CD4-positive, alpha-beta memory T cell (primary cell): ENCODE results near the gene RNF121. TPM values are rescaled to one million over a fixed set of nuclear protein-coding genes. Genes with fewer than 3 reads are reported as not detected.
A peak's percentile ranks its signal among the peaks of the same experiment; 100 is the strongest.

Experiments used
- CTCF ChIA-PET: fragments of 350-600 bp; sonication (Branson Sonifier 250); formaldehyde crosslinking; loops from one replicate; lab custom pipeline; 2021; ENCODE audit warnings: inconsistent platforms; ENCODE audit not compliant: partially characterized antibody; lab: Charles Lee
- POLR2A ChIA-PET: fragments of 350-600 bp; sonication (Branson Sonifier 250); formaldehyde crosslinking; loops from one replicate; lab custom pipeline; 2021; ENCODE audit not compliant: partially characterized antibody; lab: Charles Lee
- DNase-seq, 5 donors: peaks; one replicate each; pipeline versions ENCODE4 v3.0.0 to v3.0.0-alpha.2; 2020 to 2022; ENCODE audit warnings: mixed read lengths in 1 of 5
- H3K27ac ChIP-seq: one replicate; pipeline ENCODE4 v1.7.0; 2013; ENCODE audit warnings: low read depth, low read length
- H3K27me3 ChIP-seq: 2 replicates; pipeline ENCODE4 v1.7.0; 2013; ENCODE audit warnings: mild to moderate bottlenecking, low read length, moderate library complexity; ENCODE audit not compliant: insufficient read depth
- H3K36me3 ChIP-seq: 2 replicates; pipeline ENCODE4 v1.7.0; 2013; ENCODE audit warnings: mild to moderate bottlenecking, low read length, moderate library complexity; ENCODE audit not compliant: insufficient read depth
- H3K4me1 ChIP-seq: 2 replicates; pipeline ENCODE4 v1.7.0; 2013; ENCODE audit warnings: mild to moderate bottlenecking, low read length, moderate library complexity; ENCODE audit not compliant: insufficient read depth
- H3K4me3 ChIP-seq, 2 donors: one replicate each; pipeline ENCODE4 v1.7.0; 2013; ENCODE audit warnings: low read length in 2 of 2, mild to moderate bottlenecking in 1 of 2
- H3K9me3 ChIP-seq, 2 donors: one replicate each; pipeline ENCODE4 v1.7.0; 2013; ENCODE audit warnings: low read length in 2 of 2, control low read depth in 1 of 2; ENCODE audit not compliant: control insufficient read depth in 1 of 2
- H3K27ac Mint-ChIP-seq, 7 donors: one replicate each; pipeline ENCODE4 v1.8.0; 2020 to 2021; ENCODE audit warnings: mixed read lengths in 7 of 7, mild to moderate bottlenecking in 6 of 7, inconsistent platforms in 3 of 7, moderate library complexity in 3 of 7
- H3K27me3 Mint-ChIP-seq, 2 donors: one replicate each; pipeline ENCODE4 v1.8.0; 2020 to 2021; ENCODE audit warnings: mixed read lengths in 2 of 2
- H3K36me3 Mint-ChIP-seq, 2 donors: one replicate each; pipeline ENCODE4 v1.8.0; 2020 to 2021; ENCODE audit warnings: mixed read lengths in 2 of 2, inconsistent platforms in 1 of 2, mild to moderate bottlenecking in 1 of 2
- H3K4me1 Mint-ChIP-seq, 4 donors: one replicate each; pipeline ENCODE4 v1.8.0; 2020 to 2021; ENCODE audit warnings: mixed read lengths in 4 of 4, mild to moderate bottlenecking in 1 of 4
- H3K4me3 Mint-ChIP-seq, 8 donors: one replicate each; pipeline ENCODE4 v1.8.0; 2020 to 2021; ENCODE audit warnings: mixed read lengths in 8 of 8, mild to moderate bottlenecking in 7 of 8, moderate library complexity in 6 of 8, inconsistent platforms in 3 of 8
- H3K9me3 Mint-ChIP-seq, 8 donors: one replicate each; pipeline ENCODE4 v1.8.0; 2020 to 2021; ENCODE audit warnings: mixed read lengths in 8 of 8, mild to moderate bottlenecking in 5 of 8, inconsistent platforms in 3 of 8, moderate library complexity in 1 of 8
- intact Hi-C: fragments of 100-400 bp; cut with micrococcal nuclease; formaldehyde crosslinking; loops from one replicate; pipeline ENCODE4 v1.15.1; 2023
- polyA plus RNA-seq, 2 donors: library from polyadenylated mRNA; unstranded; fragments of 300-500 nt; fragmentation: Illumina TruSeq; gene quantifications; one replicate each; pipeline ENCODE4 v1.2.3, GENCODE V29; 2021
- total RNA-seq, 2 experiments: library from RNA; stranded (reverse); gene quantifications; one replicate each; pipeline ENCODE4 v1.2.3, GENCODE V29; 2021

RNF121 gene
- total and polyA plus RNA-seq, 4 experiments from 2014 or later, result 7.5 to 33.0 (median 18.1) TPM

DNA sequence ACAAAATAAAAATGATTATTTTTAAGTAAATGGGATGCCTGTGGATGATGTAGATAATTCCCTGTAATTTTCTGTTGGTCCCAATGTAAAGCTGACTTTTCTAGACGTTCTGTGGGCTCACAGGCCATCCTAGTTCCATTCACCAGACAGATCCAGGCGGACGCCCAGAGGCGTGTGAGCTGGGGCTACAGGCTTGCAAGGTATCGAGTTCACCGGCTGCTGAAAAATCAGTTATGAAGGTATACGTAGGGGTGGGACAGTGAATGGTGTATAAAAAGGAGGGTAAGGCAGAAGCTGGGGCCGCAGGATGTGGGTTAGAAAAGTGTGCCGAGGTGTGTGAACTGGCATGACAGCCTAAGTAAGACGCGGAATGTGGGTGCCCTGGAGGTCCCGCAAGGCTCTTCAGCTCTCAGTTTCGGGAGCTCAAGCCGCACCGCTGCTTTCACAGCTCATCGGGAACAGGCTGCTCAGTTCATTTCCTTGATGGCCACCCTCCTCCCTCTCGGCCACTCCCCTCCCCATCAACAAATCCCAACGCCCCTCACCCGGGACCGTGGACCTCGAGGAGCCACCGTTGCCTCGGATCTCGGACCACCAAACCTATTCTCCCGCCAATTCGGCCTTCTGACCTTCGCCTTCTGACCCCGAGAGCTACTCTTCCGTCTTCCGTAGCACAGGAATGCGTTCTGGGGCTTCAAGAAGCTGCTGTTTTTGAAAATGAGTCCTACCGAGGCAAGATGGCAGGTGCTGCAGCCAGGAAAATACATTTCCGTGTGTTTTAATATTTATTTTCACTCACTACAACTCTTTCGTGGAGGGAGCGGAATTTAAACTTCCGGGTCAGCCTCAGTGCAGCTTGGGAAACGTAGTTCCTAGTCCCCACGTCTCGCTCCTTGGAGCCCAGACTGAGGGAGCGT is 768 bp upstream of the RNF121 start, which contains the start of gene XNDC1N:
Gene XNDC1N, minus strand, starts transcription at position 775 of the 917 bp plus-strand sequence. CDS start 5,241 bp downstream, outside the sequence.
- Histone ChIP-seq H3K27me3 (no peaks in the 10 kb centered on the region), H3K4me1 (peaks cover 41% of the 10 kb centered on the region), H3K4me3 (peak within 1 kb of the TSS; percentile 92 to 96), H3K36me3 (no peaks in the 10 kb centered on the region), H3K27ac (peak within 1 kb of the TSS; percentile 84), H3K9me3 (no peaks in the 10 kb centered on the region)
- Mint-ChIP-seq H3K4me3 (peak within 1 kb of the TSS; percentile 95 to 100 (median 98)), H3K9me3 (no peaks in the 10 kb centered on the region), H3K4me1 (peaks cover 35 to 55% (median 46%) of the 10 kb centered on the region in 4 donors), H3K36me3 (peaks cover 0 to 16% of the 10 kb centered on the region in 2 donors), H3K27ac (peak within 1 kb of the TSS; percentile 92 to 100 (median 99)), H3K27me3 (no peaks in the 10 kb centered on the region)
- peak; percentile 1 to 93 (median 66) for DNase-seq
- intact Hi-C loops, result loop anchor here (1.0 to 5.0 kb wide), 7 partner anchors 115 to 504 kb away; partner anchors contain the start of genes ANAPC15, CLPB, LAMTOR1 and LRRC51
- POLR2A ChIA-PET, result interaction anchor here (0.7 to 2.9 kb wide), 16 partner anchors 8 to 475 kb away, joined by 3 to 33 read pairs (median 6); partner anchors contain the start of genes ANAPC15, INPPL1, LAMTOR1 and NADSYN1
- CTCF ChIA-PET, result interaction anchor here (0.6 to 2.1 kb wide), 8 partner anchors 17 to 503 kb away, joined by 3 to 7 read pairs (median 4); no protein-coding TSS in a partner anchor

DNA sequence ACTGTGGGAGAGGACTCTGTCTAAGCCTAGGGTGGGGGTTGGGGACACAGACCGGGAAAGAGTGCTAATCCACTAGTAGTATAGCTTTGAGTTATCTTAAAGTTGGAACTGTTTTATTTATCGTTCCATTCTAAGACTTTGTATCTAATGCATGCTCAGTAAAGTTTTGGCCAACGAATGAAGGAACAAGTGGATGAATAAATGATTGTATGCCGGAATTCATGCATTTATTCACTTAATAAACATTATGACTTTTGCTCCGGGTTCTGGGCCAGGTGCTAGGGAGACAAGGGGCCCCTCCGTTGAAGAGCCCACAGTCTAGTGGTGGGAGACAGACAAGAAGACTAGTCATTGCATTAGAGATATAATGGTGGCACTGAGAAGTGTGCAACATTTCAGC is 645 bp downstream of the RNF121 start:
- H3K27ac ChIP-seq, result peak overlapping the region; percentile 84

DNA sequence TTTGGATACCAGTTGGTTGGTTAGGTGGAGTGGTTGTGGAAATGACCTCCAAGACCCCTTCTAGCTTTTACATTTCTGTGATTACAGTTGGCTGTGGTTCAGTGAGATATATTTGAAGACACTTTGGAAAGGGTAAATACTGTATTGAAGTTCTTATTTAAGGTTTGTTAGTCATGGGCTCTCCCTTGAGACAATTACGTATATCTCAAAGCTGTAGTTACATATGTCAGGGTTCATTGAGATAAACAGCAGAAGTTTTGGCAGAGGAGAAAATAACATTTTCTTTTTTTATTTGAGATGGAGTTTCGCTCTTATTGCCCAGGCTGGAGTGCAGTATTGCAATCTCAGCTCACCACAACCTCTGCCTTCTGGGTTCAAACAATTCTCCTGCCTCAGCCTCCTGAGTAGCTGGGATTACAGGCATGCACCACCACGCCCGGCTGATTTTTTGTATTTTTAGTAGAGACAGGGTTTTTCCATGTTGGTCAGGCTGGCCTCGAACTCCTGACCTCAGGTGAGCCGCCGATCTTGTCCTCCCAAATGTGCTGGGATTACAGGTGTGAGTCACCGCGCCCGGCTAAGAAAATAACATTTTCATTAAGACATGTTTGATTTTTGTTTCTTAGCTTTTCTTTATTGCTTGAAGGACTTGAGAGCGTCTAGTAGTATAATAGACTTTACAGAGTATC is 1.9 kb downstream of the RNF121 start:
- peaks cover 0 to 16% of the 10 kb centered on the region in 2 donors for H3K36me3 Mint-ChIP-seq
- H3K4me3 Mint-ChIP-seq, result peak overlapping the region; percentile 57 to 100 (median 98)
- no peak for DNase-seq
- Histone ChIP-seq H3K9me3 (no peaks in the 10 kb centered on the region), H3K36me3 (no peaks in the 10 kb centered on the region), H3K4me1 (peaks cover 41% of the 10 kb centered on the region), H3K27ac (no peak overlapping the region), H3K4me3 (no peak overlapping the region), H3K27me3 (no peaks in the 10 kb centered on the region)
- CTCF ChIA-PET, result interaction anchor here (1.1 kb wide), 1 partner anchor 95 kb away, joined by 3 read pairs; no protein-coding TSS in a partner anchor
- peak overlapping the region in 2 of 7 donors; percentile 1 to 43 for H3K27ac Mint-ChIP-seq
- POLR2A ChIA-PET, result no interaction called here
- H3K9me3 Mint-ChIP-seq, result no peaks in the 10 kb centered on the region
- intact Hi-C loops, result no loop called here
- no peaks in the 10 kb centered on the region for H3K27me3 Mint-ChIP-seq
- peaks cover 46 to 67% (median 55%) of the 10 kb centered on the region in 4 donors for H3K4me1 Mint-ChIP-seq

More for the DNA sequence above, 645 bp downstream of the RNF121 start:
- Mint-ChIP-seq H3K4me1 (peaks cover 45 to 65% (median 56%) of the 10 kb centered on the region in 4 donors), H3K27me3 (no peaks in the 10 kb centered on the region), H3K27ac (peak overlapping the region; percentile 92 to 100 (median 99)), H3K36me3 (peaks cover 0 to 17% of the 10 kb centered on the region in 2 donors), H3K9me3 (no peaks in the 10 kb centered on the region), H3K4me3 (peak overlapping the region; percentile 95 to 100 (median 98))
- ChIA-PET CTCF (interaction anchor here (1.2 to 2.1 kb wide), 3 partner anchors 15 to 501 kb away, joined by 3 to 7 read pairs (median 4); no protein-coding TSS in a partner anchor), POLR2A (interaction anchor here (0.9 to 2.9 kb wide), 10 partner anchors 9 to 477 kb away, joined by 4 to 33 read pairs (median 6); partner anchors contain the start of genes ANAPC15, IL18BP, INPPL1 and NADSYN1)
- Histone ChIP-seq H3K9me3 (no peaks in the 10 kb centered on the region), H3K27me3 (no peaks in the 10 kb centered on the region), H3K4me3 (peak overlapping the region; percentile 92 to 96), H3K36me3 (no peaks in the 10 kb centered on the region), H3K4me1 (peaks cover 41% of the 10 kb centered on the region)
- no peak for DNase-seq
- intact Hi-C loops, result loop anchor here (2.0 to 5.0 kb wide), 3 partner anchors 117 to 503 kb away; partner anchors contain the start of gene CLPB

DNA sequence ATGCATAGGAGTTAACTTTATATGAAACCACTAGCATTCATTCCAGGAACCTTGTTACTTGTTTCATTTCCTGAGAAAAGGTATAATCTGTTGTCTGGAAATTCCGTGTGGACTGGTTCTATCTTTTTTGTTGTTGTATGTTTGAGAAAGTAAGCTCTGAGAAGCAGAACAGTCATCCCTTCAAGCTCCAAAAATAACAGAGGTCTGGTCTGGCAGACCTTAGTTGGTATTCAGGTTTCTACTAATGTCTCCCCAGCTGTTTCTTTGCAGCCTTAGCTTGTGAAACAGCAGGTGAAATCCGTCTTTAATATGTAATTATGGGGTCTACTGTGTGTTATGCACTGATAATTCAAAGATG is 2.4 kb downstream of the RNF121 start:
- Mint-ChIP-seq H3K27ac (peak overlapping the region in 1 of 7 donors; percentile 1), H3K9me3 (no peaks in the 10 kb centered on the region), H3K27me3 (no peaks in the 10 kb centered on the region), H3K4me1 (peaks cover 45 to 67% (median 55%) of the 10 kb centered on the region in 4 donors), H3K36me3 (peaks cover 0 to 16% of the 10 kb centered on the region in 2 donors), H3K4me3 (peak overlapping the region in 3 of 8 donors; percentile 4 to 57 (median 46))
- H3K4me1 ChIP-seq, result peaks cover 41% of the 10 kb centered on the region
- intact Hi-C loops, result no loop called here
- no peak overlapping the region for H3K27ac ChIP-seq
- DNase-seq, result no peak
- H3K9me3 ChIP-seq, result no peaks in the 10 kb centered on the region
- no peaks in the 10 kb centered on the region for H3K27me3 ChIP-seq
- H3K4me3 ChIP-seq, result no peak overlapping the region
- ChIA-PET POLR2A (no interaction called here), CTCF (interaction anchor here (1.1 kb wide), 1 partner anchor 94 kb away, joined by 3 read pairs; no protein-coding TSS in a partner anchor)
- H3K36me3 ChIP-seq, result no peaks in the 10 kb centered on the region

DNA sequence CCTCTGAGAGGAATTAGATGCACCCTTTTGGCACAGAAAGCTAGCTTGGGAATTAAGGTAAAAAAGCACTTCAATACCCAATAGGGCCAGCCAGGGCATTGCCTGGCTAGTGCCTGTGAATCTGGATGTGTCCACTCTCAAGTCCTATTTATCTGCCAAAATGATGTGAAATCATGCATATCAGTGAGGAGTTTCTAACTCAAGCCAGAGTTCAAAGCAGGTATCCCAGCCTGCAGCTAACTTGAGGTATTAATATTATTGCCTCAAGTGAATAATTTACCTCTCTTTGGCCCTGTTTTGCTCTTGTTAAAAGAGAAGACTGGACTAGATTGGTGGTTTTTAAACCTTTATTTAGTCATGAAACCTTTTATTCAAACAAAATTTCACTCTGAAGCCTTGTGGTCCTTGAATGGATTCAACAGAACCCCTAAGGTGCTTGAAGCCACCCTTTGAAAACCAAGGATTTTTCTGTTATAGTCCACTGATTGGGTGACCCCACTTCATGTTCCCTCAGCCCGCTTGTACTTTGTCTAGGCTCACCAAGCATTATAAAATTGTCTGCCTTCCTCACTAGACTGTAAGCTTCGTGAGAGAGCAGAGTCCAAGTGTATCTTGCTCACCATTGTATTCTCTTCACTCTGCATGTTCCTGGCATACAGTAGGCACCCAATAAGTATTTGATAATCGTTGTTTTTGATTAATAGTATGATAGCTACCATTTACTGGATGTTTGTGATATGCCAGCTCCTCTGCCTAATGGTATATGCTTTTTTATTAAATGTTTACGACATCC is 4.5 kb downstream of the RNF121 start:
- CTCF ChIA-PET, result interaction anchor here (0.5 to 0.7 kb wide), 2 partner anchors 43 to 45 kb away, joined by 3 to 4 read pairs; no protein-coding TSS in a partner anchor
- POLR2A ChIA-PET, result no interaction called here
- H3K9me3 Mint-ChIP-seq, result no peaks in the 10 kb centered on the region

DNA sequence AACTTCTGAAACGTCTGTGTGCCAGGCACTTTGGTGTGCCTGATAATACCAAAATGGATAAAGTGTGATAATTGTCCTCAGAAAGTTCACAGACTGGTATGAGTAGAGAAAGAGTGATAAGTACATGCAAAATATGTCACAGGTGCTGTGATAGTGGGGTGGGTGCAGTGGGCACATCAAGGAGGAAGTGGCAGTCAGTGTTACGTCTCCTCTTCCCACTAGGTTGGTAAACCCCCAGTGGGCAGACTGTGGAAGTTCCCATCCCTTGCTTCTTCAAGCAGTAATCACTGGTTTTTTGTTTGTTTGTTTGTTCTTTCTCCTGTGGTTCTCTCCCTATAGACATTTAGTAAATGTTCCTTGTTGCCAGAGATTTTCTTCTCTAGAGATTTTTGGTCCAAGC is 5.4 kb downstream of the RNF121 start:
- no peaks in the 10 kb centered on the region for H3K9me3 Mint-ChIP-seq
- ChIA-PET CTCF (interaction anchor here (0.7 kb wide), 1 partner anchor 44 kb away, joined by 3 read pairs; no protein-coding TSS in a partner anchor), POLR2A (no interaction called here)
- H3K4me1 Mint-ChIP-seq, result peaks cover 39 to 55% (median 45%) of the 10 kb centered on the region in 4 donors
- Histone ChIP-seq H3K27me3 (no peaks in the 10 kb centered on the region), H3K9me3 (no peaks in the 10 kb centered on the region), H3K36me3 (peaks cover 3% of the 10 kb centered on the region), H3K27ac (no peak overlapping the region), H3K4me1 (peaks cover 27% of the 10 kb centered on the region), H3K4me3 (no peak overlapping the region)
- intact Hi-C loops, result no loop called here
- peak overlapping the region in 3 of 7 donors; percentile 2 to 80 (median 75) for H3K27ac Mint-ChIP-seq
- peak overlapping the region in 1 of 8 donors; percentile 44 for H3K4me3 Mint-ChIP-seq
- H3K27me3 Mint-ChIP-seq, result no peaks in the 10 kb centered on the region
- no peak for DNase-seq
- H3K36me3 Mint-ChIP-seq, result peaks cover 12% of the 10 kb centered on the region in 2 donors

More for the DNA sequence above, 4.5 kb downstream of the RNF121 start:
- no peak overlapping the region for H3K27ac ChIP-seq
- H3K36me3 ChIP-seq, result peaks cover 3% of the 10 kb centered on the region
- peak overlapping the region in 1 of 7 donors; percentile 2 for H3K27ac Mint-ChIP-seq
- intact Hi-C loops, result no loop called here
- H3K4me1 Mint-ChIP-seq, result peaks cover 41 to 62% (median 51%) of the 10 kb centered on the region in 4 donors
- no peaks in the 10 kb centered on the region for H3K27me3 ChIP-seq
- H3K4me3 ChIP-seq, result no peak overlapping the region
- no peak overlapping the region for H3K4me3 Mint-ChIP-seq
- DNase-seq, result no peak
- H3K27me3 Mint-ChIP-seq, result no peaks in the 10 kb centered on the region
- peaks cover 30% of the 10 kb centered on the region for H3K4me1 ChIP-seq
- peaks cover 9 to 20% of the 10 kb centered on the region in 2 donors for H3K36me3 Mint-ChIP-seq
- no peaks in the 10 kb centered on the region for H3K9me3 ChIP-seq
